Osteocyte (in vitro differentiated cells): ENCODE data around the gene USP6. TPM values are rescaled to one million over a fixed set of nuclear protein-coding genes. Genes with fewer than 3 reads are reported as not detected.

Experiments
- DNase-seq: peaks from one replicate; pipeline ENCODE4 v3.0.0; 2021; ENCODE audit warnings: mixed read lengths; ENCODE audit not compliant: unreplicated experiment; ENCODE audit errors: extremely low spot score
- H3K27ac Mint-ChIP-seq: one replicate; pipeline ENCODE4 v1.8.0; 2021; ENCODE audit warnings: mild to moderate bottlenecking, mixed read lengths; ENCODE audit not compliant: unreplicated experiment
- H3K27me3 Mint-ChIP-seq: one replicate; pipeline ENCODE4 v1.8.0; 2021; ENCODE audit warnings: mixed read lengths; ENCODE audit not compliant: unreplicated experiment
- H3K36me3 Mint-ChIP-seq: one replicate; pipeline ENCODE4 v1.8.0; 2021; ENCODE audit warnings: mixed read lengths; ENCODE audit not compliant: unreplicated experiment
- H3K4me1 Mint-ChIP-seq: one replicate; pipeline ENCODE4 v1.8.0; 2021; ENCODE audit warnings: mixed read lengths; ENCODE audit not compliant: unreplicated experiment
- H3K4me3 Mint-ChIP-seq: one replicate; pipeline ENCODE4 v1.8.0; 2021; ENCODE audit warnings: mild to moderate bottlenecking, moderate library complexity, mixed read lengths; ENCODE audit not compliant: unreplicated experiment
- H3K9me3 Mint-ChIP-seq: one replicate; pipeline ENCODE4 v1.8.0; 2021; ENCODE audit warnings: mixed read lengths; ENCODE audit not compliant: unreplicated experiment
- CTCF ChIP-seq: fragments of 200-600 bp; sonication (generic); IDR thresholded peaks from 2 replicates; pipeline ENCODE4 v1.5.0; 2021; ENCODE audit warnings: antibody characterized with exemption, mild to moderate bottlenecking, moderate library complexity
- total RNA-seq: library from RNA; stranded (reverse); gene quantifications from 2 replicates; pipeline ENCODE4 v1.2.1, GENCODE V29; 2021

USP6 gene
- total RNA-seq, 1 donor from 2014 or later, result 0.13 TPM

GRCh38 chr17:5097101-5097834, 18.6 kb upstream of the USP6 start:
- H3K4me3 Mint-ChIP-seq, result peak overlapping the region; percentile 68
- H3K27ac Mint-ChIP-seq, result no peak overlapping the region
- H3K36me3 Mint-ChIP-seq, result peaks cover 9% of the 10 kb centered on the region
- TF ChIP-seq CTCF, result no peak
- H3K4me1 Mint-ChIP-seq, result no peaks in the 10 kb centered on the region
- peaks cover 18% of the 10 kb centered on the region for H3K9me3 Mint-ChIP-seq
- peaks cover 2% of the 10 kb centered on the region for H3K27me3 Mint-ChIP-seq
- no peak for DNase-seq

GRCh38 chr17:5099271-5099670, 16.6 kb upstream of the USP6 start:
- Mint-ChIP-seq H3K27me3 (peaks cover 2% of the 10 kb centered on the region), H3K36me3 (peaks cover 3% of the 10 kb centered on the region), H3K9me3 (peaks cover 13% of the 10 kb centered on the region), H3K27ac (no peak overlapping the region), H3K4me1 (no peaks in the 10 kb centered on the region), H3K4me3 (no peak overlapping the region)
- DNase-seq, result no peak
- TF ChIP-seq CTCF, result no peak

- TF ChIP-seq CTCF, result no peak
- Mint-ChIP-seq H3K4me3 (no peak overlapping the region), H3K9me3 (peaks cover 8% of the 10 kb centered on the region), H3K27me3 (peaks cover 2% of the 10 kb centered on the region), H3K4me1 (no peaks in the 10 kb centered on the region), H3K27ac (no peak overlapping the region), H3K36me3 (peaks cover 8% of the 10 kb centered on the region)
- DNase-seq, result no peak
Observed at GRCh38 chr17:5100832-5101231, 15.0 kb upstream of the USP6 start.

GRCh38 chr17:5110816-5111215, 5.0 kb upstream of the USP6 start:
- DNase-seq, result no peak
- Mint-ChIP-seq H3K27ac (peak overlapping the region; percentile 81), H3K36me3 (peaks cover 43% of the 10 kb centered on the region), H3K27me3 (no peaks in the 10 kb centered on the region), H3K9me3 (peaks cover 16% of the 10 kb centered on the region), H3K4me1 (peaks cover 18% of the 10 kb centered on the region), H3K4me3 (peak overlapping the region; percentile 91)
- no peak for TF ChIP-seq CTCF

- peak; percentile 98 for DNase-seq
- peaks cover 36% of the 10 kb centered on the region for H3K36me3 Mint-ChIP-seq
- TF ChIP-seq CTCF, result no peak
- H3K4me3 Mint-ChIP-seq, result peak within 1 kb of the TSS; percentile 91
- H3K4me1 Mint-ChIP-seq, result peaks cover 18% of the 10 kb centered on the region
- H3K9me3 Mint-ChIP-seq, result peaks cover 10% of the 10 kb centered on the region
- peak within 1 kb of the TSS; percentile 92 for H3K27ac Mint-ChIP-seq
- no peaks in the 10 kb centered on the region for H3K27me3 Mint-ChIP-seq
Observed at GRCh38 chr17:5111402-5112204, 4.2 kb upstream of the USP6 start, which contains the start of gene ZNF232. Gene ZNF232, minus strand, starts transcription at chr17:5111878. Its CDS starts 56 bp downstream, at chr17:5111822.
